HEK293T (cell line): ENCODE measurements around the gene INPP4A.

Experiments
- ARNT ChIP-seq: fragments of 450-650 bp; IDR thresholded peaks from 2 replicates; pipeline ENCODE4 v1.6.1; 2017; ENCODE audit warnings: mild to moderate bottlenecking
- BHLHE40 ChIP-seq: fragments of 450-650 bp; IDR thresholded peaks from 2 replicates; pipeline ENCODE4 v1.6.1; 2016; ENCODE audit warnings: mild to moderate bottlenecking, moderate library complexity, borderline replicate concordance
- ELF4 ChIP-seq: fragments of 450-650 bp; IDR thresholded peaks from 2 replicates; pipeline ENCODE4 v1.6.1; 2017; ENCODE audit warnings: antibody characterized with exemption
- FOXA1 ChIP-seq: fragments of 450-650 bp; IDR thresholded peaks from 2 replicates; pipeline ENCODE4 v1.6.1; 2016; ENCODE audit warnings: mild to moderate bottlenecking
- FOXK2 ChIP-seq: fragments of 450-650 bp; IDR thresholded peaks from 2 replicates; pipeline ENCODE4 v1.6.1; 2016; ENCODE audit warnings: mild to moderate bottlenecking
- FOXM1 ChIP-seq: fragments of 450-650 bp; IDR thresholded peaks from 2 replicates; pipeline ENCODE4 v1.6.1; 2017; ENCODE audit warnings: mild to moderate bottlenecking, borderline replicate concordance
- HDGF ChIP-seq: fragments of 450-650 bp; IDR thresholded peaks from 2 replicates; pipeline ENCODE4 v1.6.1; 2017; ENCODE audit warnings: antibody characterized with exemption, borderline replicate concordance
- LEF1 ChIP-seq: fragments of 450-650 bp; IDR thresholded peaks from 2 replicates; pipeline ENCODE4 v1.6.1; 2017; ENCODE audit warnings: mild to moderate bottlenecking, borderline replicate concordance
- NFRKB ChIP-seq: fragments of 450-650 bp; IDR thresholded peaks from 2 replicates; pipeline ENCODE4 v1.6.1; 2016; ENCODE audit warnings: mild to moderate bottlenecking, moderate library complexity
- SP1 ChIP-seq: fragments of 450-650 bp; IDR thresholded peaks from 2 replicates; pipeline ENCODE4 v1.6.1; 2017
- SUZ12 ChIP-seq: fragments of 450-650 bp; IDR thresholded peaks from 2 replicates; pipeline ENCODE4 v1.6.1; 2016; ENCODE audit warnings: mild to moderate bottlenecking
- TARDBP ChIP-seq: fragments of 450-650 bp; IDR thresholded peaks from 2 replicates; pipeline ENCODE4 v1.6.1; 2016
- ZNF384 ChIP-seq: fragments of 450-650 bp; IDR thresholded peaks from 2 replicates; pipeline ENCODE4 v1.6.1; 2016
- TF ChIP-seq, protein P1 (sequence below): fragments of 450-650 bp; IDR thresholded peaks from 2 replicates; pipeline ENCODE4 v1.6.1; 2016

DNA sequence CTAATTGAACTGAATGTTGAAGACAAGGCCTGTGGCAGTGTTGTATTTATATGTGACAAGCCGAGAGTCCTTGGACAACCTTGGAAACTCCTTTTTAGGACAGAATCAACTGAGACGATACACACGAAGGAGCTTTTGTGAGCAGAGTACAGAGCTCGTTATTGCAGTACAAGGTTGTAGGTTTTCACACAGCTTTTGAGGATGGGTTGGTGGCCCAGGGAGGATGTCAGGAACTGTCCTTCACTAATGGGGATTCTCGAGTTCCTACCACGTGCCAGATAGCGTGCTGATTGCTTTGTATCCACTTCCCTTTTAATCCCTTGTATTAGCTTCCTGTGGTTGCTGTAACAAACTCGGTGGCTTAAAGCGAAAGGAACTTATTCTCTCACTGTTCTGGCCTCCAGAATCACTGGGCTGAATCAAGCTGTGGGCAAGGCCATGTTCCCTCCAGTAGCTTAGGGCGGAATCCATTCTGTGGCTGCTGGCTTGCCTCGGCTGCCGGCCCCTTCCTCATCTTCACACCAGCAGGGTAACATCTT, 20.2 kb downstream of the INPP4A start:
- no peak for TF ChIP-seq ELF4
- no peak for TF ChIP-seq NFRKB
- TF ChIP-seq SUZ12 = no peak
- TF ChIP-seq FOXM1 = no peak
- TF ChIP-seq, protein P1, sequence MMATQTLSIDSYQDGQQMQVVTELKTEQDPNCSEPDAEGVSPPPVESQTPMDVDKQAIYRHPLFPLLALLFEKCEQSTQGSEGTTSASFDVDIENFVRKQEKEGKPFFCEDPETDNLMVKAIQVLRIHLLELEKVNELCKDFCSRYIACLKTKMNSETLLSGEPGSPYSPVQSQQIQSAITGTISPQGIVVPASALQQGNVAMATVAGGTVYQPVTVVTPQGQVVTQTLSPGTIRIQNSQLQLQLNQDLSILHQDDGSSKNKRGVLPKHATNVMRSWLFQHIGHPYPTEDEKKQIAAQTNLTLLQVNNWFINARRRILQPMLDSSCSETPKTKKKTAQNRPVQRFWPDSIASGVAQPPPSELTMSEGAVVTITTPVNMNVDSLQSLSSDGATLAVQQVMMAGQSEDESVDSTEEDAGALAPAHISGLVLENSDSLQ = no peak
- no peak for TF ChIP-seq TARDBP
- no peak for TF ChIP-seq ZNF384
- no peak for TF ChIP-seq FOXA1
- TF ChIP-seq BHLHE40 = no peak
- TF ChIP-seq LEF1 = no peak
- TF ChIP-seq ARNT = no peak
- TF ChIP-seq FOXK2 = no peak
- TF ChIP-seq HDGF = no peak
- no peak for TF ChIP-seq SP1
